Gastroesophageal sphincter (tissue), 4 donors: ENCODE measurements around the gene APP. TPM values are rescaled to one million over a fixed set of nuclear protein-coding genes. Genes with fewer than 3 reads are reported as not detected.
A peak's percentile ranks its signal among the peaks of the same experiment; 100 is the strongest.

Source experiments
- ATAC-seq: fragments of 150-250 bp; one replicate; pipeline ENCODE4 v1.9.1; 2016; ENCODE audit warnings: mild to moderate bottlenecking, moderate library complexity
- H3K27ac ChIP-seq, 4 donors: fragments of 200-600 bp; sonication (generic) in 3 of 4; 1 replicate in 3 of 4; 2 replicates in 1 of 4; pipeline ENCODE4 v1.5.1; 2016 to 2019
- H3K27me3 ChIP-seq: fragments of 200-600 bp; sonication (generic); one replicate; pipeline ENCODE4 v1.5.1; 2019
- H3K36me3 ChIP-seq, 2 donors: fragments of 200-600 bp; sonication (generic); one replicate each; pipeline ENCODE4 v1.5.1; 2019; ENCODE audit warnings: control low read depth in 1 of 2
- H3K4me1 ChIP-seq, 3 donors: fragments of 200-600 bp; sonication (generic); 1 replicate in 2 of 3; 2 replicates in 1 of 3; pipeline ENCODE4 v1.5.1; 2016 to 2019; ENCODE audit warnings: control low read depth in 2 of 3
- H3K4me3 ChIP-seq, 2 donors: fragments of 200-600 bp; sonication (generic); one replicate each; pipeline ENCODE4 v1.5.1; 2019; ENCODE audit warnings: mild to moderate bottlenecking in 1 of 2, moderate library complexity in 1 of 2
- H3K9me3 ChIP-seq, 3 donors: fragments of 200-600 bp; sonication (generic); one replicate each; pipeline ENCODE4 v1.5.1; 2017 to 2019; ENCODE audit warnings: control low read depth in 2 of 3
- CTCF ChIP-seq, 4 experiments: fragments of 200-600 bp in 2 of 4; fragments of 450-650 bp in 2 of 4; sonication (generic) in 1 of 4; IDR thresholded peaks; one replicate each; pipeline ENCODE4 v1.5.1; 2017 to 2019; ENCODE audit warnings: antibody characterized with exemption in 4 of 4, mild to moderate bottlenecking in 2 of 4, moderate library complexity in 2 of 4
- EP300 ChIP-seq: sonication (generic); formaldehyde crosslinking; IDR thresholded peaks from one replicate; pipeline ENCODE4 v1.6.1; 2017; ENCODE audit warnings: antibody characterized with exemption, mild to moderate bottlenecking
- POLR2A ChIP-seq, 2 donors: fragments of 450-650 bp; IDR thresholded peaks; one replicate each; pipeline ENCODE4 v1.6.1; 2017; ENCODE audit warnings: antibody characterized with exemption in 2 of 2, mild to moderate bottlenecking in 2 of 2, moderate library complexity in 1 of 2
- POLR2AphosphoS5 ChIP-seq: sonication (generic); formaldehyde crosslinking; IDR thresholded peaks from one replicate; pipeline ENCODE4 v1.6.1; 2017; ENCODE audit warnings: antibody characterized with exemption
- WGBS, 2 donors: methylation state at CpG; one replicate each; pipeline ENCODE4 v1.1.5; 2018; ENCODE audit warnings: low coverage in 1 of 2; 5-methylcytosine and 5-hydroxymethylcytosine counted together
- total RNA-seq, 4 donors: library from RNA; depleted of rRNA; stranded (reverse); fragments of >200 nt; gene quantifications; one replicate each; pipeline ENCODE4 v1.1.0, GENCODE V29; 2016

The APP gene
- total RNA-seq, 4 donors from 2014 or later = 282 to 724 (median 545) TPM

- Histone ChIP-seq H3K27me3 (no peaks in the 10 kb centered on the region), H3K4me1 (no peaks in the 10 kb centered on the region), H3K36me3 (peaks cover 0 to 34% of the 10 kb centered on the region in 2 donors), H3K27ac (no peak overlapping the region), H3K9me3 (no peaks in the 10 kb centered on the region), H3K4me3 (no peak overlapping the region)
- ATAC-seq = peak; percentile 58
- peak; percentile 83 to 92 (median 88) for TF ChIP-seq CTCF (IDR thresholded peaks at IDR 0.05)
- TF ChIP-seq POLR2A (IDR thresholded peaks at IDR 0.05) = no peak
- no peak for TF ChIP-seq EP300
- no peak for TF ChIP-seq POLR2AphosphoS5
- WGBS, 2 donors = 62 to 83% methylated on average over 9 to 17 of the region's 17 CpGs
Observed at GRCh38 chr21:25881524-25882376, 288.8 kb downstream of the APP start.

- peaks cover 0 to 29% of the 10 kb centered on the region in 2 donors for H3K36me3 ChIP-seq
- H3K27ac ChIP-seq = no peak overlapping the region
- WGBS, 2 donors = 93 to 100% methylated on average over 2 of the region's 3 CpGs
- H3K4me1 ChIP-seq = no peaks in the 10 kb centered on the region
- no peaks in the 10 kb centered on the region for H3K27me3 ChIP-seq
- H3K4me3 ChIP-seq = no peak overlapping the region
- ATAC-seq = no peak
- TF ChIP-seq EP300 = no peak
- no peak for TF ChIP-seq POLR2AphosphoS5
- TF ChIP-seq CTCF (IDR thresholded peaks at IDR 0.05) = no peak
- TF ChIP-seq POLR2A (IDR thresholded peaks at IDR 0.05) = no peak
- no peaks in the 10 kb centered on the region for H3K9me3 ChIP-seq
Observed at GRCh38 chr21:25879203-25879602, 291.4 kb downstream of the APP start.

GRCh38 chr21:25878344-25878743, 292.2 kb downstream of the APP start:
- no peaks in the 10 kb centered on the region for H3K9me3 ChIP-seq
- WGBS, 2 donors = 69 to 74% methylated on average over 3 of the region's 3 CpGs
- no peak for TF ChIP-seq POLR2A (IDR thresholded peaks at IDR 0.05)
- TF ChIP-seq POLR2AphosphoS5 = no peak
- no peak for TF ChIP-seq EP300
- no peak for TF ChIP-seq CTCF (IDR thresholded peaks at IDR 0.05)
- peaks cover 0 to 23% of the 10 kb centered on the region in 2 donors for H3K36me3 ChIP-seq
- H3K4me1 ChIP-seq = no peaks in the 10 kb centered on the region
- no peak for ATAC-seq
- no peak overlapping the region for H3K27ac ChIP-seq
- no peak overlapping the region for H3K4me3 ChIP-seq
- H3K27me3 ChIP-seq = no peaks in the 10 kb centered on the region

- Histone ChIP-seq H3K27me3 (no peaks in the 10 kb centered on the region), H3K36me3 (no peaks in the 10 kb centered on the region), H3K4me1 (no peaks in the 10 kb centered on the region), H3K27ac (no peak overlapping the region), H3K9me3 (no peaks in the 10 kb centered on the region), H3K4me3 (no peak overlapping the region)
- TF ChIP-seq POLR2AphosphoS5 (no peak), POLR2A (IDR thresholded peaks at IDR 0.05) (no peak), EP300 (no peak), CTCF (IDR thresholded peaks at IDR 0.05) (no peak)
- WGBS, 2 donors = 80 to 100% methylated on average over 3 to 4 of the region's 4 CpGs
- no peak for ATAC-seq
Observed at GRCh38 chr21:25872271-25872670, 298.3 kb downstream of the APP start.

- Histone ChIP-seq H3K27me3 (no peaks in the 10 kb centered on the region), H3K36me3 (no peaks in the 10 kb centered on the region), H3K27ac (no peak overlapping the region), H3K9me3 (no peaks in the 10 kb centered on the region), H3K4me3 (no peak overlapping the region), H3K4me1 (no peaks in the 10 kb centered on the region)
- no peak for ATAC-seq
- TF ChIP-seq CTCF (IDR thresholded peaks at IDR 0.05) (no peak), POLR2A (IDR thresholded peaks at IDR 0.05) (no peak), EP300 (no peak), POLR2AphosphoS5 (no peak)
- WGBS, 2 donors = 78 to 97% methylated on average over 3 of the region's 3 CpGs
Observed at GRCh38 chr21:25871566-25871965, 299.0 kb downstream of the APP start.
